RWPE2 (cell line): ENCODE results near the gene TMEM60.
"Not testable (repeated sequence)": the region's sequence is repeated elsewhere in the genome, so short reads cannot be mapped to it uniquely, and the experiment has no call there.

Experiments used
- ATAC-seq: fragments of 200-7000 bp; cut with Tn5 transposase; 3 replicates; pipeline ENCODE4 v1.9.1; 2021; ENCODE audit warnings: low read depth
- DNase-seq: peaks from one replicate; pipeline ENCODE4 v3.0.0-alpha.2; 2020; ENCODE audit warnings: low spot score
- H3K27ac ChIP-seq: fragments of 450-650 bp; 2 replicates; pipeline ENCODE4 v1.5.1; 2017; ENCODE audit warnings: mild to moderate bottlenecking; ENCODE audit not compliant: poor library complexity, severe bottlenecking
- H3K27me3 ChIP-seq: fragments of 250-450 bp; sonication (Bioruptor Pico); 2 replicates; pipeline ENCODE4 v1.5.1; 2021; ENCODE audit warnings: mild to moderate bottlenecking, moderate library complexity; ENCODE audit not compliant: insufficient read depth, poor library complexity, severe bottlenecking
- H3K36me3 ChIP-seq: fragments of 250-450 bp; sonication (Bioruptor Pico); 2 replicates; pipeline ENCODE4 v1.5.1; 2020; ENCODE audit warnings: low read depth, mild to moderate bottlenecking, moderate library complexity
- H3K4me1 ChIP-seq: fragments of 250-450 bp; sonication (Bioruptor Pico); 2 replicates; pipeline ENCODE4 v1.5.1; 2021; ENCODE audit warnings: mild to moderate bottlenecking, moderate library complexity; ENCODE audit not compliant: insufficient read depth, poor library complexity, severe bottlenecking
- H3K4me3 ChIP-seq: fragments of 250-450 bp; sonication (Bioruptor Pico); 2 replicates; pipeline ENCODE4 v1.5.1; 2021; ENCODE audit warnings: mild to moderate bottlenecking, moderate library complexity; ENCODE audit not compliant: severe bottlenecking
- H3K9me3 ChIP-seq: fragments of 250-450 bp; sonication (Bioruptor Pico); 2 replicates; pipeline ENCODE4 v1.5.1; 2021; ENCODE audit warnings: mild to moderate bottlenecking, moderate library complexity; ENCODE audit not compliant: severe bottlenecking
- CTCF ChIP-seq: fragments of 450-650 bp; IDR thresholded peaks from one replicate; pipeline ENCODE4 v1.5.1; 2017; ENCODE audit warnings: mild to moderate bottlenecking, moderate library complexity; ENCODE audit not compliant: poor library complexity, severe bottlenecking

TMEM60 gene

GRCh38 chr7:77786018-77786417 is 12.2 kb downstream of the TMEM60 start:
- no peak for DNase-seq
- ATAC-seq, result no peak
- 0 out of 2 replicates have a peak, but pooled peaks cover 7% of the 10 kb centered on the region for H3K36me3 ChIP-seq
- no peaks in the 10 kb centered on the region for H3K4me1 ChIP-seq
- TF ChIP-seq CTCF, result no peak
- H3K9me3 ChIP-seq, result no peaks in the 10 kb centered on the region
- H3K27me3 ChIP-seq, result no peaks in the 10 kb centered on the region
- H3K4me3 ChIP-seq, result no peak overlapping the region
- H3K27ac ChIP-seq, result no peak overlapping the region

DNA sequence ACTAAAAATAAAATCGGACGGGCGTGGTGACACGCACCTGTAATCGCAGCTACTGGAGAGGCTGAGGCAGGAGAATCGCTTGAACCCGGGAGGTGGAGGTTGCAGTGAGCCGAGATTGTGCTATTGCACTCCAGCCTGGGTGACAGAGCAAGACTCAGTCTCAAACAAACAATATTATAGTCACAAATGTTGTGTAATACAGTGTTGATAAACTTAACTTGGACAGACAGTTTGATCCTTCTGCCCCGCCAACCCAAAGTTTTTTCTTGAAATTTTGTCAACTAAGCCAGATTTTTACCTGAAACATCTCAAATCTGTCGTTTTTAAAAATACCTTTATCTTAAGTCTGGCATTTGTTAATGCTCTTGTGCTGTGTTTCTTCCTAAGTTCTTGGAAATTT is 13.8 kb downstream of the TMEM60 start:
- not testable (repeated sequence) for H3K27me3 ChIP-seq, H3K4me3 ChIP-seq, H3K4me1 ChIP-seq, H3K9me3 ChIP-seq, ATAC-seq, H3K27ac ChIP-seq, DNase-seq
- H3K36me3 ChIP-seq, result peaks cover 19% of the 10 kb centered on the region

GRCh38 chr7:77783545-77783944 is 14.7 kb downstream of the TMEM60 start:
- H3K27me3 ChIP-seq, result no peaks in the 10 kb centered on the region
- DNase-seq (no peak), ATAC-seq (no peak)
- no peak for TF ChIP-seq CTCF
- no peak overlapping the region for H3K4me3 ChIP-seq
- H3K36me3 ChIP-seq, result peaks cover 25% of the 10 kb centered on the region
- no peaks in the 10 kb centered on the region for H3K4me1 ChIP-seq
- H3K27ac ChIP-seq, result no peak overlapping the region
- H3K9me3 ChIP-seq, result no peaks in the 10 kb centered on the region

GRCh38 chr7:77783111-77783510 is 15.1 kb downstream of the TMEM60 start:
- Histone ChIP-seq H3K27me3 (no peaks in the 10 kb centered on the region), H3K27ac (no peak overlapping the region), H3K36me3 (peaks cover 26% of the 10 kb centered on the region), H3K9me3 (no peaks in the 10 kb centered on the region), H3K4me3 (no peak overlapping the region), H3K4me1 (no peaks in the 10 kb centered on the region)
- no peak for ATAC-seq
- TF ChIP-seq CTCF, result no peak
- no peak for DNase-seq

- DNase-seq, result no peak
- H3K36me3 ChIP-seq, result peaks cover 32% of the 10 kb centered on the region
- no peaks in the 10 kb centered on the region for H3K9me3 ChIP-seq
- no peak for TF ChIP-seq CTCF
- H3K27ac ChIP-seq, result no peak overlapping the region
- H3K4me3 ChIP-seq, result no peak overlapping the region
- H3K4me1 ChIP-seq, result no peaks in the 10 kb centered on the region
- ATAC-seq, result no peak
- H3K27me3 ChIP-seq, result no peaks in the 10 kb centered on the region
These were observed 15.9 kb downstream of the TMEM60 start for GRCh38 chr7:77782383-77782782.
